ENCODE measurements around the gene TTLL11.

GRCh38 chr9:121800376-121800775, 292.7 kb downstream of the TTLL11 start:
- no peak for TF ChIP-seq CTCF (conservative IDR thresholded peaks at IDR 0.05)
- no peak for TF ChIP-seq EZH2 (IDR thresholded peaks at IDR 0.05; ENCODE audit: low read depth)

Data from PC-9 (cell line).